NCI-H2107 treated with DMSO at 0.1 percent for 48 hours (cell line): ENCODE measurements around the gene KCNQ1.

Experiments used
- DNase-seq: peaks from one replicate; lab custom pipeline; 2025; ENCODE audit not compliant: unreplicated experiment; lab: John Stamatoyannopoulos, UW

Gene KCNQ1

DNA sequence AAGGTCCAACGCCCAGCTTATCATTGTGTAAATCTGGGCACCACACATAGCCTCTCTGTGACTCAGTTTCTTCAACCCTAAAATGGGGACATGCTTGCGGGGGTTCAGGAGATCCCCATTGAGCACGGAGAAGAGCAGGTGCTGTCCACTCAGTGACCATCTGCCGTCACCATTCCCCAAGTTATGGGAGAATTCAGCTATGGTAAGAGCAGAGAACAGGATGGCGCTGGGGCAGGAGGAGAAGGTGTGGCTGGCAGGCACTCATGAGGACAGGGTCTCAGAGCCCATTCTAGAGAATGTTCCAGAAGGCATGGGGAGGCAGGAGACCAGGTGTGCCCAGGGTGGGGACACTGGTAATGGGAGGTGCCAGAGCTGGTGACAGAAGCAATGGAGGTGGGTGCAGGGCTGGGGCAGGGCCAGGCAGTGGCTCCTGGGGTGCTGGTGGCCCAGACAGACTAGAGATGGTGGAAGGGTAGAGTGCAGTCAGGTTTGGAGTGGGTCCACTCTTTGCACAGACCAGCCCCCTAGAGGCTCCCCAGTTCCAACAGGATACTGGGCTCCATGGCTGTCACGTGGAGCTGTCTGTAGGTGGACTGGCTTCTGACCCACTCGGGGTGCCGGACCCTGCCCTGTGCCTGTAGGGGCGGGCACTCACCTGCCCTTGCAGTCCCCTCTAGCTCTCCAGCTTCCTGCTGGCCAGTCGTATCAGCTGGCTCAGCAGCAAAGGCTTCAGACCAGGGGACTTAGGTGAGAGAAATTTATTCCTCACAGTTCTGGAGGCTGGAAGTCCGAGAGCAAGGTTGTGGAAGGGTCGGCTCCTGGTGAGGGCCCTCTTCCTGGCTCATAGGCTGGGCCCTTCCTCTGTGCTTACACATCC lies 356.1 kb downstream of the KCNQ1 start:
- no peak for DNase-seq

- no peak for DNase-seq
These were observed 357.0 kb downstream of the KCNQ1 start for GRCh38 chr11:2801711-2802388.

DNA sequence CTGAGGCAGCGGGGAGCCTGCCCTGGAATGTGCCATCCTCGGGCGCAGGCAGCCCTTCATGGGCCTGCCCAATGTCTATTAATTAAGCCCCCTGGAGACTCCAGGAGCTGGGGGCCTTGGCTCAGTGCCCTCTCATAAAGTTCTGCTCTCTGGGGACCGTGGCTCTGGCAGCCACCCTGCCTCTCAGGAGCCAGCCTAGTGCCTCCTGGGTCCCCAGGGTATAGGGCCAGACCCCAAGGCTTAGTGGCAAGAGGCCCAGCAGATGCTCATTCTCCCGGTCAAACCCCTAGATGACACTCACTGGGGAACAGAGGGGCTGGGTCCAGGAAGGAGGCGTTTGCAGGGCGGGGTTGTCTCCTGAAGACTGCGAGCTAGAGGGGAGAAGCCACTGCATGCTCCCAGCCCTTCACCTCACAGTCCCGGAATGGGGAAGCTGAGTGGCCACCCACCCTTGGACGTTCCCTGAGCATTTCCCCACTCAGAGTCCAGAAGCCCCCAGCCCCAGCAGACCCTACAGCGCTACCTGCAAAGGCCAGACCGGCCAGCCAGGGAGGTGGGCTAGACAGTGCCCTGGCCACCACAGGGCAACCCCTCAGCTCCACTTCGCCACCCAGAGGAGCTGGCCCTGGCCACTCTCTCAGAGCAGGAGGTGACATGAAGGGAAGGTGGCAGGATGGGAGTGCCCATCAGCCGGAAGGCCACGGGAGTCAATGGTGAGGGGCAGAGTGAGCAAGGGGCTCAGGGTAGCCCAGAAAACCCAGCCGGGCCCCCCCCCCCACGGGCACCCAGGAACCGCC lies 357.8 kb downstream of the KCNQ1 start:
- no peak for DNase-seq

DNA sequence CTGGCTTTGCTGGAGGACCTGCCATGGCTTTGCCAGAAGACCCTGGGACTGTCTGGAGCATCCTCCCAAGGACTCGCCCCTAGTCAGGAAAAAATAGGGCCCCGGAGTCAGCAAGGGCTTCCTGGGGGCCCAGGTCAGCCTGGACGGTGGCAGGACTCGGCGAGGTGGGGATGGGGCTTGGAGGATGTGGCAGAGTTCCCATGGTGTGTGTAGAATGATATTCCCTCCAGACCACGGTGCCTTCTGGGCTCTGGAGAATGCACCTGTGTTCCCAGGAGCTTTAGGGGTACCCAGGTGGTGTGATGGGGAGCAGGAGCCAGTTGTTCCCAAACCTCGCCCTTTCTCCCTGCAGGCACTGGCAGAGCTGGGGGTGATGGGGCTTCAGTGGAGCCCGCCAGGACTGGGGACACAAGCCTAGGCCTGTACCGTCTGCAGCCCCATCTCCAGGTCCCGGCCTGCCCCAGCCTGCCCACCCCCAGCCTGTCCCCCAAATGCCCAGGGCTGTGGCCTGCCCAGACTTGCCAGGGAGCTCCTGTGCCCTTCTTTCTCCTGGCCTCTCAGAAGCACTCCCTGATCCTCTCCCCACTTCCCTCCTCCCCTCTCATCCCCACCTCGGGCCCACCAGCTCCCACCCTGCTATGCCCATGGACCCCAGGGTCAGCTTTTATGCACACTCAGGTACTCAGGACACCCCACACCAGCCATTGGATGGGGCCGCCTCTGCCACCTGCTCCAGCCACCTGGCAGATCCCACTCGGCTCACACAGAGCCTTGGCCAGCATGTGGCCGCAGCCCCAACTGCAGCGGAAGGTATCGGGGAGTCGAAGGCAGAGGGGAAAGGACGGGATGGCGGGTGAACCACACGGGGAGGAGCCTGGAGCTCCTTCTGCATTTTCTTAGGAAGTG lies 358.6 kb downstream of the KCNQ1 start:
- no peak for DNase-seq

- DNase-seq = no peak
These were observed 359.4 kb downstream of the KCNQ1 start for GRCh38 chr11:2804189-2804588.

GRCh38 chr11:2804701-2805387 lies 360.0 kb downstream of the KCNQ1 start:
- no peak for DNase-seq

DNA sequence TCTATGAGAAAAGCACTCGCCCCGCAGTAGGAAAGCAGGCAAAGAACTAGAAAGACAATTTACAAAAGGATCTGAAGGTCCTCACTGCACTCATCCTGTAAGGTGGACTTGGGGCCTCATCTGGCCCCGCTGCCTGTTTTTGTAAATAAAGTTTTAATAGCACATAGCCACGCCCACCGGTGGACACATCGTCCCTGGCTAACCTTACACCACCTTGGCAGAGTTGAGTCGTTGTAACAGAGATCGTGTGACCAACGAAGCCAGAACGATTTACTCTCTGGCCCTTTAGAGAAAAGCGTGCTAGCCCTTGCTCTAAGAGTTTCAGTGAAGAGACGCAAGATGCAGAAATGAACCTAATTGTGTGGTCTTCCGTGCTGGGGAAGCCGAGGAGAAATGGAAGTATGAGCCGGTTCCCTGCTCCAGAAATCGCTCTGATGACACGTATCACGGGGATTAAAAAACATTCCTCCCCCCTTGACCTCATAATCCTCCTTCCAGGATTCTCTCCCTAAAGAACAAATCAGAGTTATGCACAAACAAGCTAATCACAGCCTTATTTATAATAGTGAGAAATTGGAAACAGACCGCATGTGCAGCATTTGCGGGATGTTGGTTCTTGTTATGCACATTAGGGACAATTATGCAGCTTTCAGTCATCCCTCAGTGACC lies 360.7 kb downstream of the KCNQ1 start:
- no peak for DNase-seq

GRCh38 chr11:2806351-2807024 lies 361.7 kb downstream of the KCNQ1 start:
- DNase-seq = no peak

DNA sequence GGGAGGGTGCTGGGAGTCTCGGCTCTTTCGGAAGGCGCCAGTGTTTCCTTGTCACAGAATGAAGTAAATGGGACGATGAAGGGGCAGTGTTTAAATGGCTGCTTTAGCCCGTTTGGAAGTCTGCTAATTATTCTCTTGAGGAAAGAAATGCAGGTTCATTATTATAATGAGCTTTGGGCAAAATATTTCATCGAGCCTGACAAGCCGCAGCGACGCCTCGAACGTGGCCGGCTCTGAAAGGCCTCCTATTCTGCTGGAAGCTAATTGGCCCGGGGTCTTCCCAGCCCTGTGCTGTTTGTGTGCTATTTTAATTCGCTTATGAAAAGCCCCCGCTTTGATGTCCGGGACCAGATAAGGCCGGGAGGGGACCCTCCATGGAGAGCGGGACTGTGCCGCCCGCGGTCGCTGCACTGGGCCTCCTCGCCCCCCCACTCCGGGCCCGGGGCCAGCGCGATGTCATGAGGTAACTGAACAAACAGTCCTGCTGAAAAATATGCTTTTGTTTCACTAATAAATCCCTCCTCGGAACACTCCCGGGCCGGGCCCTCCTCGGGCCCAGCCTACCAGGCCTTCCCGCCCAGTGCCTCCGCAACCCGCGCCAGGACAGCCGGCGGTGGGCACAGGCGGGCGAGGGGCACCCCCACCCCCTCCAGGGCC lies 362.3 kb downstream of the KCNQ1 start:
- no peak for DNase-seq

DNA sequence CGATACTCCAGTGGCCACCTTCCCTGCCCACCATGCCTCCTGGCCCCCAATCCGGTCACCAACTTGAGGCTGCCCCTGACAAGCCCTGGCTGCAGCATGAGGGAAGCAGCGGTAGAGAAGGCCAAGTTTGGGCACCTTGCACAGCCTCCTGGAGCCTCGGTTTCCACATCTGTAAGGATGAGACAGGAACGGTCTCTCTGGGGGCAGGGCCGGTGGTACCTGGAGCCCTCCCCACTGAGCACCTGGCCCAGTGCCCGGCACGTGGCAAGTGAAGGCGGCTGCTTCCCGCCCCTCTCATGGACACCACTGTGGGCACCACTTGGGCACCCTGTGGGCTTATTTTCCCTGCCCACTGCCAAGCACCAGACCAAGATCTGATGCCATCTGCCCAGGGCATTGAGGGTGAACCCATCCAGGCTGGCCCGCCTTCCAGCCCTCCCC lies 363.0 kb downstream of the KCNQ1 start:
- no peak for DNase-seq

DNA sequence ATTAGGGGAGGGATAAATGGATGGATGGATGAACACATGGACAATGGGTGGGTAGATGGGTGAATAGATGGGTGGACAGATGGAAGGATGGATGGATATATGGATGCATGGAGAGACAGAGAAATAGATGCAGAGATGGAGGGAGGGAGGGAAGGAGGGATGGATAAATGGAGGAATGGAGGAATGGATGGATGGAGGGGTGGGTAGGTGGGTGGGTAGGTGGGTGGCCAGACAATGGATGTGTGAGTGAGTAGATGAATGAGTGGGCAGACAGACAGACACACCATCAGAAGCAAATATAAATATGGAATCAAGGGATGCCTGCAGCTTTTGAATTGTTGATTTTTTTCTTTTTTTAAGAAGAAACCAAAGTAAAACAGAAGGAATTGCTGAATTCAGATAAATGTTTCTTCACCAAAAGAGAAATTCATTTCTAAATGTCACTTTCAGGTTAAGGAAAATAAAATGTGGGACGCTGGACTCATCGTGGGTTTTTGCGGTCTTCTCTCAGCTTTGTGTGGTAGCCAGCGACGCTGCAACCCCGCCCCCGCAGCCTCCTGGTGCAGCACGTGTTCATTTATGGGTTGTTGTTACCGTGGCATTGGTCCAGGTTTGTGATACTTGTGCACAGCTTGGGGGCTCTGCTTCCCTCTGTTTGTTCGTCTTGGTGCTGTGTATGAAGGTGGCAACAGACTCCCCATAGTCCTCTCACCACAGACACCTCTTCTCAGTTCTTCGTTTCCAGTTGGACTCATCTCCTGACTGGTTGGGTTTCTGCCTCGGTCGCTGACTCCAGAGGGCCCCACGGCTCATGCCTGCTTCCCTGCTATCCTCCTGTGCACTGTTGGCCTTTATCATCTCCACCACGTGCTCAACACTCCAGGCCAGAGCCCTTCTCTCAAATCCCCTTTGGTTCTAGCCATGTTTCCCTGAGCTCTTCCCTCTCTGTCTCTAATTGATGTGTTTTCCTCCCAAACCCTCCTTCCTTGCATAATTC lies 364.3 kb downstream of the KCNQ1 start:
- no peak for DNase-seq

- no peak for DNase-seq
These were observed 365.0 kb downstream of the KCNQ1 start for GRCh38 chr11:2809854-2810253.

DNA sequence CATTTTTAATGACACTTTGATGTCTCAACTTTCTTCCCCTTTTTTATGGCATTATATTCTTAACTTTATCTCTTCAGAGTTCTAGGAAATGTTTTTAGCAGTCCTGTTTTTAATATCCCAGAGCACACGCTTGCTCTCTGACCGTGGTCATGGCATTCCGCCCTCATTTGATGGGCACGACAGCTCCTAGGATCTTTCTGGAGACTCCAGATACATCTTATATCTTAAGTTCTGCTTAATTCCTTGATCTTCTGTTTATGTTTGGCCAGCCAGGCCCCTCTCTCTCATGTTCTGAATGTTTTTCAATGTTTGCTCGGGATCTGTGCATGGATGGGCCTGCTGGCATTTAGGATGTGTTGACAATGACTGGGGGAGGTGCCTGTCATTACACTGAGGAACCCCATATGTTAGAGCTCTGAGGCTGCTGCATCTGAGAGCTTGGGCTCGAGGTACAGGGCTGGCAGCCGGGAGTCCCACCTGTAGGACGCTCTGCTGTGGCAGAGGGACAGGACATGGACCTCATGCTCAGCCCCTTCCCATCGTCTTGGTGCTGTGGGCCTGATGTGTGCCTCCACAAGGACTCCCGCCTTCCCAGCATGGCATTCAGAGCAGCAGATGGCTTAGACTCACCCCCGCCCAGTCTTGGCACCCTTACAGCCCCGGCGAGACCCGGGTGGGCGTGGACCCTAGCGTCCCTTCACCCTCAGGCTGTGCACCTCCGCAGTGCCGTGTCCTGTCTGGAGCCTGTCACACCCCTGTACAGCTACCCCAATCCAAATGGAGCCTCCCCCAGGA lies 365.8 kb downstream of the KCNQ1 start:
- no peak for DNase-seq

- DNase-seq = no peak
These were observed 366.6 kb downstream of the KCNQ1 start for GRCh38 chr11:2811206-2812091.

DNA sequence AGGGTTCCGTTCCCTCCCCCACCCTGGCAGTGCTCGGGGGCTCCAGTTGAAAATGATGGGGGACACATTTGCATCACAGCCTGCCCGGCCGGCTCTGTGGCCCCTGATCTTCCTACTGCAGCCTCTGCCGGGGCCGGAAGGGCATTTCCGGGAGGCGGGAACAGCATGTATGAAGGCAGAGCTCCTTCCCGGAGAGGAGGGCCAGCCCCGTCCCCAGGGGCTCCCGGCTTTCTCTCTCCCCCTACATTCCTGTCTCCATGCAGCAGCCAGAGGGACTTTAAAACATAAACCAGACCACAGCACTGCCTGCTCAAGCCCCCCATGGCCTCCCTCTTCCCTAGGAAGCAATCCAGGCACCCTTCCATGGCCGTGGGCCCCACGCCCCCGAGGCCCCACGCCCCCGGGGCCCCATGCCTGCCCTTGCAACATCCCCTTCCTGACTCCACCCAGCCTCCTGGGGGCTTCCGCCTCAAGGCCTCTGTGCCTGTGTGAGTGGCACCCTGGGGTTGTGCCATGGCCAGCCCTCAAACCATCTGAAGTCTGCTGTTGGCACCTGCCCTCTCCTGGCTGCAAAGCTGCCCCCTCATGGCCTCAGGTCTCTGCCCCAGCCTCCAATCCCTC lies 367.7 kb downstream of the KCNQ1 start:
- no peak for DNase-seq
